ENCODE results near the gene SLC35G3.
"Not testable (repeated sequence)": the region's sequence is repeated elsewhere in the genome, so short reads cannot be mapped to it uniquely, and the experiment has no call there.

The SLC35G3 gene

GRCh38 chr17:35162755-35163154, 31.4 kb downstream of the SLC35G3 start:
- no peak for FAIRE-seq

GRCh38 chr17:35161281-35161761, 32.9 kb downstream of the SLC35G3 start:
- FAIRE-seq = no peak

GRCh38 chr17:35160354-35161201, 33.6 kb downstream of the SLC35G3 start:
- no peak for FAIRE-seq

- FAIRE-seq = no peak
Observed at GRCh38 chr17:35159940-35160339, 34.3 kb downstream of the SLC35G3 start.

- no peak for FAIRE-seq
Observed at GRCh38 chr17:35155246-35155645, 38.9 kb downstream of the SLC35G3 start.

- no peak for FAIRE-seq
Observed at GRCh38 chr17:35154196-35155165, 39.7 kb downstream of the SLC35G3 start.

GRCh38 chr17:35152421-35153140, 41.6 kb downstream of the SLC35G3 start:
- FAIRE-seq = no peak

- FAIRE-seq = not testable (repeated sequence)
Observed at GRCh38 chr17:35151080-35151479, 43.1 kb downstream of the SLC35G3 start.

- FAIRE-seq = no peak
Observed at GRCh38 chr17:35149941-35150340, 44.3 kb downstream of the SLC35G3 start.

GRCh38 chr17:35148144-35148543, 46.0 kb downstream of the SLC35G3 start:
- no peak for FAIRE-seq

GRCh38 chr17:35147375-35147905, 46.8 kb downstream of the SLC35G3 start, which contains the start of gene UNC45B:
UNC45B (plus strand) TSS chr17:35147817; CDS start chr17:35148264, 447 bp downstream.
- no peak for FAIRE-seq

GRCh38 chr17:35146214-35146833, 47.9 kb downstream of the SLC35G3 start:
- FAIRE-seq = no peak

- FAIRE-seq = no peak
Observed at GRCh38 chr17:35144840-35145239, 49.4 kb downstream of the SLC35G3 start.

Measured in endometrium (tissue), 2 donors.